Mesothelial cell of epicardium (in vitro differentiated cells): Measurements from ENCODE around the gene SLC39A13. TPM values are rescaled to one million over a fixed set of nuclear protein-coding genes. Genes with fewer than 3 reads are reported as not detected.

Experiments
- DNase-seq, 2 experiments: peaks; one replicate each; pipeline ENCODE4 v3.0.0; 2021; ENCODE audit warnings: low spot score in 2 of 2; ENCODE audit not compliant: unreplicated experiment in 2 of 2
- H3K27ac Mint-ChIP-seq: 2 replicates; pipeline ENCODE4 v1.8.0; 2021; ENCODE audit warnings: mixed read lengths
- H3K27me3 Mint-ChIP-seq: 2 replicates; pipeline ENCODE4 v1.8.0; 2021; ENCODE audit warnings: low read depth, mixed read lengths
- H3K36me3 Mint-ChIP-seq: 2 replicates; pipeline ENCODE4 v1.8.0; 2021; ENCODE audit warnings: mixed read lengths
- H3K4me1 Mint-ChIP-seq: 2 replicates; pipeline ENCODE4 v1.8.0; 2021; ENCODE audit warnings: mixed read lengths
- H3K4me3 Mint-ChIP-seq: 2 replicates; pipeline ENCODE4 v1.8.0; 2021; ENCODE audit warnings: mild to moderate bottlenecking, moderate library complexity, mixed read lengths
- H3K9me3 Mint-ChIP-seq: 2 replicates; pipeline ENCODE4 v1.8.0; 2021; ENCODE audit warnings: mixed read lengths
- CTCF ChIP-seq: fragments of 200-600 bp; sonication (generic); IDR thresholded peaks from one replicate; pipeline ENCODE4 v1.5.0; 2021; ENCODE audit warnings: antibody characterized with exemption; ENCODE audit not compliant: unreplicated experiment
- total RNA-seq: library from RNA; stranded (reverse); gene quantifications from 3 replicates; pipeline ENCODE4 v1.2.1, GENCODE V29; 2021

SLC39A13 gene
- total RNA-seq, 1 donor from 2014 or later = 69.5 TPM

- no peaks in the 10 kb centered on the region for H3K4me1 Mint-ChIP-seq
- peaks cover 3% of the 10 kb centered on the region for H3K27me3 Mint-ChIP-seq
- no peak for TF ChIP-seq CTCF
- no peaks in the 10 kb centered on the region for H3K9me3 Mint-ChIP-seq
- H3K4me3 Mint-ChIP-seq = no peak overlapping the region
- no peaks in the 10 kb centered on the region for H3K36me3 Mint-ChIP-seq
- DNase-seq = no peak
- no peak overlapping the region for H3K27ac Mint-ChIP-seq
Measured at GRCh38 chr11:47361419-47361818, 47.0 kb upstream of the SLC39A13 start.

- Mint-ChIP-seq H3K4me1 (no peaks in the 10 kb centered on the region), H3K9me3 (no peaks in the 10 kb centered on the region), H3K27me3 (peaks cover 10% of the 10 kb centered on the region), H3K36me3 (no peaks in the 10 kb centered on the region), H3K4me3 (no peak overlapping the region), H3K27ac (no peak overlapping the region)
- no peak for DNase-seq
- TF ChIP-seq CTCF = no peak
Measured at GRCh38 chr11:47366020-47366490, 42.3 kb upstream of the SLC39A13 start.

- H3K27me3 Mint-ChIP-seq = peaks cover 10% of the 10 kb centered on the region
- no peak for TF ChIP-seq CTCF
- DNase-seq = no peak
- no peaks in the 10 kb centered on the region for H3K36me3 Mint-ChIP-seq
- no peaks in the 10 kb centered on the region for H3K9me3 Mint-ChIP-seq
- no peak overlapping the region for H3K4me3 Mint-ChIP-seq
- no peaks in the 10 kb centered on the region for H3K4me1 Mint-ChIP-seq
- H3K27ac Mint-ChIP-seq = no peak overlapping the region
Measured at GRCh38 chr11:47369676-47370075, 38.7 kb upstream of the SLC39A13 start.

GRCh38 chr11:47372422-47372821 lies 36.0 kb upstream of the SLC39A13 start:
- H3K4me1 Mint-ChIP-seq = no peaks in the 10 kb centered on the region
- TF ChIP-seq CTCF = no peak
- no peaks in the 10 kb centered on the region for H3K36me3 Mint-ChIP-seq
- H3K27me3 Mint-ChIP-seq = peaks cover 4% of the 10 kb centered on the region
- no peak overlapping the region for H3K4me3 Mint-ChIP-seq
- no peaks in the 10 kb centered on the region for H3K9me3 Mint-ChIP-seq
- no peak for DNase-seq
- H3K27ac Mint-ChIP-seq = no peak overlapping the region

GRCh38 chr11:47373876-47374719 lies 34.3 kb upstream of the SLC39A13 start:
- peak; percentile 91 for TF ChIP-seq CTCF
- Mint-ChIP-seq H3K27ac (no peak overlapping the region), H3K4me3 (no peak overlapping the region), H3K9me3 (no peaks in the 10 kb centered on the region), H3K4me1 (no peaks in the 10 kb centered on the region), H3K36me3 (no peaks in the 10 kb centered on the region), H3K27me3 (no peaks in the 10 kb centered on the region)
- DNase-seq = peak; percentile 80 to 91
